Hindlimb muscle (tissue), 1 donor: ENCODE data around the gene CHIC2. TPM values are rescaled to one million over a fixed set of nuclear protein-coding genes. Genes with fewer than 3 reads are reported as not detected.

ENCODE experiments used
- DNase-seq: peaks from one replicate; pipeline ENCODE4 v3.0.0-alpha.2; 2013
- polyA plus RNA-seq: library from polyadenylated mRNA; unstranded; fragments of 120-200 nt; gene quantifications from one replicate; pipeline ENCODE4 v1.2.1, GENCODE V29; 2013; ENCODE audit not compliant: insufficient read length

Gene CHIC2
- polyA plus RNA-seq, 1 donor, result 16.6 TPM

DNA sequence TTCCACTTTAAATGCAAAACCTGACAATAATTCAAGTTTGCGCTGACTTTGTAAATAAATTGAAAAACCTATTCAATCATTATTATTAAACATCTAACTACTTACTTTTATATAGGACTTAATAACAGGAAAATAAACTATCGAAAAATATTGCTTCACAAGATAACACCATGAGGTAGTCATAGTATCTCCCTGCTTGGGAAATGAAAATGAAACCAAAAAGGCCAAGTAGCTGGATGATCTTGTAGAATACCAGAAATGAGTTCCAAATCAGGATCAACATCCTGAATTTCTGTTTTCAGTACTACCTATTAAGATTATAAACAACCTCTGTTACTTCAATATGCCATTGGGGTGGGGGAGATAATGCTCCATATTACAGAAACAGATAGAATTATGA, 58.9 kb downstream of the CHIC2 start:
- DNase-seq, result no peak

DNA sequence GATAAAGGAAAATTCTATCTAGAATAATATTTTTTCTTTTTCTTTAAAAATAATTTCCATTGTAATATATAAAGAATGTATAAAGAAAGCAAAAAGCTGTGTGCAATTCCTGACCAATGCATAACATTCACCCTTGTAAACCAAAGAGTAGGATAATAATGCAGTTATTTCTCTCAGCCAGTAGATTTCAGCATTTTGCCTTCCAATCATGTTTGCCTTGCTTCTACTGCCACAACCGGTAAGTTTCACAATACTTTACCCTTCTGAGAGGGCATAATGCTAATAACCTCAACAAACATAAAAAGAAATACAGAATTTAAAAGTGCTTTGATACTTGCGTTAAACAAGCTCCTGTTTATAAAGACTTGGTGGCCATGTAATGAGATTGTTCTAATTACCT, 59.9 kb downstream of the CHIC2 start:
- DNase-seq, result no peak

DNA sequence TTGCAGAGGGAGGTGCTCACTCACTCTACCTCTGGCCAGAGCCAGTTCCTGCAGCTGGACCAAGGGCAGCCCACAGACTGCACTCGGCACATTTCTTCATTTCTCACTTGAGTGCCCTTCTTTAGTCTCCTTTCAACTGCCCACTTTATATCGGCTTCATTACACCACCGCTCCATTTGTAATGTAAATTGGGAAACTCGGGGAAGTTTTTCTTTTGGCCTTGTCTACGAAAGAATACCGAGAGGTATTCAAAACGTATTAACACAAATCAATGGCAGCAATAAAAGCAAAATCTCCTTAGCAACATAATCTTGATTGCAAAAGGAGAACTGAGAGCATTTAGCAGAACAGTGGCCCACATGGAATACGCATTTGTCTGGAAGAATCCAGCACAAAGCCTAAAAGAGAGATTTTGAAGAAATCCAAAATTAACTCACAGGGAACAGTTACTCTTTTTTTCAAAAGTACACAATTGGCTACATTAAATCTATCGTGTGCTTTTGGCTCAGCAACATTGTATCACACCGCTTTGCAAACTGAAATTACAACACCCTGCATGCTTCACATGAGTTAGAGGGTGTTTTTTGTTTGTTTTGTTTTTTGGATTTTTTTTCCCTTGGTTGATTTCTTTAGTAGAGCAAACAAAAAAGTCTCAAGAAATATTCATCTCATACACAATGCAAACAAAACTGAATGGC, 62.6 kb downstream of the CHIC2 start:
- DNase-seq, result peak; percentile 32

DNA sequence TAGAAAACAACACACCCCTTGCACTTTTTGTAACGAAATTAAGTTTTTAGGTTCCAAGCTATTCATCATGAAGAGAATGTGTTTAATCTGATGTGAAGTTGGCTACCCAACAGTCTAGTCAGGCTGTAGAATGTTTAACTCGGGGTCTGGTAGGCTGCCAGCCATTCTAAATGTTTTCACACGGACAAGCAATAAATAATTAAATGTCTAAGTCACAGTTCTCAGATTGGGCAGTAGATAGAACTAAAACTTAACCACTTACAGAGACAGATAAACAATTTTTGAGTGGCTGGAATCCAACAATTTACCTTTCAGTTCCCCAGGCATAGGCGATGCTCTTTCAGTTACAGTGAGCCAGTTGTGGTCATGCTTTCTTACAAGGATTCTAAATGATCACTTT, 66.5 kb downstream of the CHIC2 start:
- no peak for DNase-seq

DNA sequence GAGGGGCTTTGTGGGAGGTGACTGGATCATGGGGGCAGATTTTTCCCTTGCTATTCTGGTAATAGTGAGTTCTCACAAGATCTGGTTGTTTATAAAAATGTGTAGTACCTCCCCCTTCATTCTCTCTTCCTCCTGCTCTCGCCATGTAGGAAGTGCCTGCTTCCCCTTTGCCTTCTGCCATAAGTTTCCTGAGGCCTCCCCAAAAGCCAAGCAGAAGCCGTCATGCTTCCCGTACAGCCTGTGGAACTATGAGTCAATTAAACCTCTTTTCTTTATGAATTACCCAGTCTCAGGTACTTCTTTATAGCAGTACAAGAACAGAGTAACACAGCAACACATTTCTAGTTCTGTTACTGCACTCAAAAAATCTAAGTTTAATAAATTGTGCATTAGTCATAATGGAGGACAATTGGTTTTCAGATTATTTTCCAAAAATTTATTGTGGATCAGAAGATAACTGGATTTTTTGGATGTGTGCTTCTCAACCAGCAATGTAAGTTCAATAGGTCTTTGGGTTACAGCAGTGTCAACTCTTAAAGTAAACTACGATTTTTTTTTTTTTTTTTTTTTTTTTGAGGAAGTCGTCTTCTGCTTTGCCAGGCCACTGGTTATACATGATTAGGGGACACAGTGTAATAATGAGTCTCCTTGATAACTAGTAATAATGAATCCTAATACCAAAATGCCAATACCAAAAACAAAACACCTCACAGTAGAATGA, 69.9 kb downstream of the CHIC2 start:
- no peak for DNase-seq

DNA sequence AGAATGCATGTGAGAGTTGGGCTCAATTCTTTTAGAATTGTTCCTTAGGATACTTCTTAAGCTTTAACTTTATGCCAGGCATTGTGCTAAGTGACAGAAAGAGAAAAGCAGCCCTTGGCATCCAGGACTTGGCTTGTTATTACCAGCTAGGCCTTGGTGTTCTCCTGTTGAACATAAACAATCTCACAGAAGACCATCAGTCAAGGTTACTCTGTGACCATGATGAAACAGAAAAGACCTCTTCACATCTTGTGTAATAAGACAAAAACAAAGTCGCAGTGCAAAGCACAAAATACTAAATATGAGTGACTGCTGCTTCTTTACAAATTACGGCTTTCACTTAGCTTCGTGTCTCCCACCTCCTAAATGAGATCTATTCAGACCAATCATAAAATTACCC, 71.6 kb downstream of the CHIC2 start:
- DNase-seq, result no peak

DNA sequence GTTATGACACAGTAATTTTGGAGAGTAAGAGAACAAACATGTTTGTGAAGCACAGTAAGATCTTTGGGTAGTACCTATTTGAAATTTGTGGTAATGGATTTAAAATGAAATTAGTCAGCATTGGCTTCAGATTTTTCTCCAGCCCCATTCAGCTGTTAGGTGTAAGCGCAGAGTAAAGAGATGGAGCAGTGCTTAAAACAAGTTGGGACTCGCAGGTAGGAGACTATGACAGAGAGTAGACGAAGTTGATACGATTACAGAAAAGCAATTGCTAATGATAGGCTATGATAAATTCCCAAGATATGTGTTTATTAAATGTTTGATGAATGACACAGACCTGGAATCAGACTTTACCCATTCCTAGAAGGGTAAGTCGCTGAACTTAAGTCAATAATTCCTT, 72.6 kb downstream of the CHIC2 start:
- DNase-seq, result no peak

DNA sequence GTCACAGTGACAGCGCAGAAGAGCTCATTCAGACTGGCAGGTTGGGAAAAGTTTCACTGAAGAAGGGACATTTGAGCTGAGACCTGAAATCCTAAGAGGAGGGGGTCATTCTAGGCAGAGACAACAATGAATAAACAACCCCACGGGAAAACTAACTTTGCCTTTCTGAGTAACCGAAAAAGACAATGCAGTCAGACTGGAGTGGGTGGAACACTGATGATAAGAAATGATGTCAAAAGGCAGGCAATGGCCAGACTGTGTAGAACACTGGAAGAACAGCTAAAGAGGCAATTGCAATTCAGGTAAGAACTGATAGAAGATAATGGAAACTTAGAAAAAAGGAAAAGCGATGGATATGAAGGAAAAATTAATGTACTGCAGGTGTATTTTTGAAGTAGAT, 73.8 kb downstream of the CHIC2 start:
- no peak for DNase-seq

DNA sequence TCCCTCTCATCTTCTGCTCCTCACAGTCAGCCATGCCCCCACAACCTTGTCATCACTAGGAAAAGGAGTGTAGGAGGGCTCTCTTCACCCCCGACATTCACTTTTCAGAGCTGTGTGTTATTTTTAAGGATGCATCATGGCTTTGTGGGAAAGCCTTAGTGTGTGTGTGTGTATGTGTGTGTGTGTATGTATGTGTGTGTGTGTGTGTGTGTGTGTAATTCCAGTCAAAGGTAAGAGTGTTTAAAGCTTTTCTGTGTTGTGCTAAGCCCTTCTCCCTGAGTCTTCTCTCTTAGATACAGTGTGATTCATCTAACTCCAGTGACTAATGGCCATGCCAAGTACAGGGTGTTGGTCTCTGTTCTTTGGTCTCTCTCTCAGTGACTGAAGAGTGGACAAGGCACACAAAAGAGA, 76.6 kb downstream of the CHIC2 start:
- DNase-seq, result no peak

DNA sequence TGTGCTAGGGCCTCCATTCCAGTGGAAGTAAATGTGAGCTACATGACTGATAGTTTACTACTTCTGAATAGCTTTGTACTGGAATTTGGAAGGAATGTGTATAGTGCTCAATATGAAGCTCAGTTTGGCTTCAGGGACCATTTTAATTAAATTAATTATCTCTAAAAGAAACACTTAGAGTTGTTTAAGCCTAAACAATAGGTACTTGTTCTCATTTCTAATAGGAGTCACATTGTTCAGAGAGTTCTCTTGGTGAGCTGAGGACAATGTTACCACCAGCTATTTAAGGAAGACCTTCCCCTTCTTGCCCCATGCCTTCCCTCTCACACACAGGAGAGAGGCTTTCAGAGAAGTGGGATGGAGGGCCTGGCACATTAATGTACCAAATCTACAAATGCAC, 78.3 kb downstream of the CHIC2 start:
- no peak for DNase-seq

DNA sequence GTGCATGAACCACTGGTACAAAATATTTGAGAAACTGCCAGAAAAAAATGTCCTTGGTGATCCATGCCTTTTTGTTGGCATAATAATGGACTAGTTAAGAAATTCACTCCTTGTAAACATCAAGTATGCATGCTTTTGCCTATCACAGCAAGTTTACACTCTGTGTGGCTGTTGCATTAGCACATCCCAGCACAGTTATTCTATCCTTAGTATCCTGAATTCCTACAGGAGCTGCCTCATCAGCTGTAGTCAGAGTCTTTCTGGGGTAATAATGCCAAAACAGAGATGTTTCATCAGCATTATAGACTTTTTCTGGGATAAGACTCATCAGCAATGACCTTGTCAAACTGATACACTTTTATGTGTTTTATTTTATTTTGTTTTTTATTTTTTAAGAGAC, 82.8 kb downstream of the CHIC2 start:
- no peak for DNase-seq

DNA sequence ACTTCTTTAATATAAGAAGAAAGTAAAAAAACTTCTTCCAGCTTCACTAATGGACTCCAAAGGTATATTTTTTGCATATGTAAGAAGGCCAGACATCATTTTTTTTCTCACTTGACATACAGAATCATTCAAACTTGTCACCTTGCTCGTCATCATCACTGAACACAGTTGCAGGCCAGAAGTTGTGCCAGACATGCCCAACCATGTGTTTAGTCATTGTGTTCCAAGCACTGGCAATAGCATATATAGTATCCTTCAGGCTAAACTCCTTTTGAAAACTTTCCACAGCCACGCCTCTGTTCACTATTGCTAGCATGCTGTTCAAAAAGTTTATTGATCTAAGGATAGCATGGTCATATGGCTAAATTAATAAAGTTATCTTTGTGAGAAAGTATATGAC, 83.3 kb downstream of the CHIC2 start:
- no peak for DNase-seq

DNA sequence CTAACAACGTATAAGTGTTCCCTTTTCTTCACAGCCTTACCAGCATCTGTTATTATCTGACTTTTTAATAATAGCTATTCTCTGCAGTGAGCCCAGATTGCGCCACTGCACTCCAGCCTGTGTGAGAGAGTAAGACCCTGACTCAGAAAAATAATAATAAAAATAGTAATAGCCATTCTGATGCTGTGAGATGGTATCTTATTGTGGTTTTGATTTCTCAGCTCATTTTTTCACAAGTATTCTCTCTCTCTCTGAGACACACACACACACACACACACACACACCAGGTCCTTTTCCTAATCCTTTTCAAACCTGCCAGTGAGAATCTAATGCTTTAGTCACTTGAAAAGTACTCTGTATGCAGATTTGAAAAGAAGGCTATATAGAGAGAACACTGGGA, 89.8 kb downstream of the CHIC2 start:
- no peak for DNase-seq

DNA sequence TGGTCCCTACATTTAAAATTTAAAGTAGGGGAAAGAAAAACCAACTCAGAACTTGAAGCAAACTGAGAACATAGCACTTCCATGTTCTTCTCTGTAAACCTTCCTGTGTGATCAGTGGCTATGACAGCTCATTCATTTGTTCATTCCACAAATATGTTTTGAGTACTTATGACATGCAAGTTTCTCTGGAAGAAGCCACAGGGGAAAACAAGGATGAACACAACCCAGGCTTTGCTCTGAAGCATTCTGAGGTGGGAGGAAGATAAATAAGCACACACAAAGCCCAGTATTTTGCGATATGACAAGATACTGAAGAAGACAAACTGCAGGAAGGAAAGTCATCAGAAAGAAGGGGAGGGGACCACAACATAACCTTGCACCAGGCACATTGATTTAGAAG, 96.4 kb downstream of the CHIC2 start:
- no peak for DNase-seq

DNA sequence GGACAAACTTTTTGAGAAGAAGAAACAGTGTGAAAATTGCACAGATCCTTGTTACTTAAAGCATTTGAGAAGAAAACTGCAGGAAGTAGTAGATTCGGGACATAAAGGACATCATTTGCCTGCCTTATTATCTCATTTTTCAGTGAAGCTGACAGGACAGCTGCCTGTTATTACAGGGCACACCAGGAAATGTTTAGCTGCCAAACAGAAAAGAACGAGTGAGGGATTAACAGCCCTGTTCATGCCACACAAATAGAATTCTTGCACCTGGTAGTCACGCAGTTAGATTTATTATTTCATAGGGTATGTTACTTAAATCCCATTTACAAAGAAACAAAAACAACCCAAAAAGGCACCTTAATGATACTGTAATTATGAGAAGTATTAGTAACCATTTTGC, 100.6 kb downstream of the CHIC2 start:
- DNase-seq, result no peak

DNA sequence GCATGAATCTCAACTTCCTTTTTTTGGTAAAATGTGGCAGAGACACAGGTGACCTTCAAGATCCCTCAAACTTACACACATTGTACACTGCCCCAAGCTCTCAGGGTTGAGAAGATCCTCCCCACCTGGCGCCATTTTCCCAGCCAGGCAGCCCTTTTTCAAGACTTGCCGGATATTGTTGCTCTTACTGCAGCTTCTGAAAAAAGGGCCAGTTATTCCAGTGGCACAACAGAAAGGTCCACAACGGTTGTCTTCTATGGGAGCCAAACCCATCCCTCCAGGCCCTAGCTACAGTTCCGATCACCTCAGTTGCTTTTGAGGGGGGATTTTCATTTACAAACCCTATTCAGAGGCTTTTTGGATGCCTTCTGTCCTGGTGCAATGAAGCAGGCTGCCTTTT, 101.1 kb downstream of the CHIC2 start:
- DNase-seq, result no peak

DNA sequence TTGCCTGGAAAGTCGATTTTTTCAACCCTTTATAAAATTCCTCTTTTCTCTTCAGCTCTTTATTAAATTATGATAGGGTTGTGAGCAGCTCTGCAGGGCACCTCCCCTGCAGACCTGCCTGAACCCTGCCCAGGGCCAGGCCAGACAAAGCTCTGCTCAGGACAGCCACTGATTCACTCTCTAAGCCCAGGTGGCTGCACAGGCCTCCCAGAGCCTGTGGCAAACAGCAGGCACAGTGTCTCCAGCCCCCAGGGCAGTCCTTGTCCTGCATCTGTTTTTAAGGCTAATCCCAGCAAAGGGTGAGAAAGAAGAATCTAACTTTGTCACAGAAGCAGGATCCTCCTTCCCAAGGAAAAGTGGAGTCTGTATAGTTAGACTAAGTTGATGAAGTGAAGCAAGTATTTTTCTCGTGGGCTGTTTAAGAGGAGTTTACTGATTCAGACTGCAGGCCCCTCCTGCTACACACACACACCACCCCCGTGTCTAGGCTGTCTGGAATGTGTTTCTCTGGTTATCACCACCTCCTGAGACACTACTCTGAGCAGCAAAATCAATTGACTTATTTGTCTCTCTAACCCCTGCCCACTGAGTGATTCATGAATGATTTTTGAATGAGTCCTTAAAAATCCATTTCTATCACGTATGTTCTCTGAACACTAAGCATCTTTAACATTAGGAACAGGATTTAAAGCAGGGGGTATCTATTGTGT, 101.7 kb downstream of the CHIC2 start:
- no peak for DNase-seq

DNA sequence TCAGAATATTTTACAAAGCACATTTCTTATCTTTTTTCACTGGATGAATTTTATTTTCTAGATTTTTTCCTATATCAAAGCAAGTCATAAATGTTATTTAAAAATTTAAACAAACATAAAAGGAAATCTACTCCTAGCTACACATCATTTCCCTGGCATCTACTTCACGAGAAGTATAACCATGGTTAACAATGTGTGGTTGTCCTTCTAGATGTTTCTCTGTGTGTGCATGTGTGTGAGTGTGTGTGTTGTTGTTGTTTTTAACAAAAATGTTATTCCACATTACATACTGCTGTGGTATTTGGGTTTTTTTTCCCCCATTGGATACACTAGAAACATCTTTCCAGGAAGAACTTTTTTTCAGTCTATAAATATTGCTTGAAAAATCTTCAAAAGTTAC, 103.1 kb downstream of the CHIC2 start:
- no peak for DNase-seq

DNA sequence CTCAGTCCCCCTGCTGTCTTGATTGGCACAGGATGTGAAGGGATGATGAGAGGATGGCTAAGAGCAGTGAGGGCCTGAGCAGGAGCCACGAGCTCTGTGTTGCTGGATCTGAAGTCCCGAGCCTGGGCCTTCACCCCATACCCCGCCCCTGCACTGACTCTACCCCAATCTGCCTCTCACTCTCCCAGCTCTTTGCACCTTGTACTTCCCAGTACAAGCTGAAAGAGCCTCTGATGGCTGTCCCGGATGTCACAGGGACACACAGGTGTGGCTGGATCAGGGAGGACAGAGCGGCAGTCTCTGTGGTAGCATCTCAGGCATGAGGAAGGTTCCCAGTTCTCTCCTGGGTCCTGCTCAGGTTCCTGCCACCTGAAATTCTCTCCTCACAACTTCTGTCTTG, 103.6 kb downstream of the CHIC2 start:
- DNase-seq, result no peak

Other genes with a start within 250 kb of the CHIC2 start
- not detected for gene GSX2, start 35.6 kb upstream of the CHIC2 start, polyA plus RNA-seq
- 66.5 TPM for gene PDGFRA, start 164.7 kb upstream of the CHIC2 start, polyA plus RNA-seq